Smooth muscle cell (in vitro differentiated cells): ENCODE data around the gene PRKN. TPM values are rescaled to one million over a fixed set of nuclear protein-coding genes. Genes with fewer than 3 reads are reported as not detected.

Experiments
- DNase-seq: peaks from one replicate; lab custom pipeline; 2025; ENCODE audit not compliant: unreplicated experiment; lab: John Stamatoyannopoulos, UW
- H2AFZ ChIP-seq: fragments of 200-600 bp; sonication (generic); 2 replicates; pipeline ENCODE4 v1.6.0; 2016; ENCODE audit warnings: antibody characterized with exemption, low read depth, mild to moderate bottlenecking
- H3F3A ChIP-seq: fragments of 200-600 bp; sonication (generic); 2 replicates; pipeline ENCODE4 v1.6.0; 2017; ENCODE audit warnings: antibody characterized with exemption, low read depth
- H3K27ac ChIP-seq: fragments of 200-600 bp; sonication (generic); 2 replicates; pipeline ENCODE4 v1.5.1; 2016; ENCODE audit warnings: low read depth, mild to moderate bottlenecking
- H3K27me3 ChIP-seq: fragments of 200-600 bp; sonication (generic); 2 replicates; pipeline ENCODE4 v1.6.1; 2016; ENCODE audit warnings: low read depth, mild to moderate bottlenecking
- H3K36me3 ChIP-seq: fragments of 200-600 bp; sonication (generic); 2 replicates; pipeline ENCODE4 v1.5.1; 2016; ENCODE audit warnings: low read depth
- H3K4me1 ChIP-seq: fragments of 200-600 bp; sonication (generic); 2 replicates; pipeline ENCODE4 v1.5.1; 2016; ENCODE audit warnings: low read depth
- H3K4me2 ChIP-seq: fragments of 200-600 bp; sonication (generic); 2 replicates; pipeline ENCODE4 v1.6.0; 2016; ENCODE audit warnings: mild to moderate bottlenecking
- H3K4me3 ChIP-seq: fragments of 200-600 bp; sonication (generic); 2 replicates; pipeline ENCODE4 v1.5.1; 2016; ENCODE audit warnings: mild to moderate bottlenecking
- H3K79me2 ChIP-seq: fragments of 200-600 bp; sonication (generic); 2 replicates; pipeline ENCODE4 v1.6.0; 2016; ENCODE audit warnings: low read depth, mild to moderate bottlenecking
- H3K9ac ChIP-seq: fragments of 200-600 bp; sonication (generic); 2 replicates; pipeline ENCODE4 v1.6.0; 2016; ENCODE audit warnings: low read depth
- H3K9me3 ChIP-seq: fragments of 200-600 bp; sonication (generic); replicated peaks from 2 replicates; pipeline ENCODE4 v1.5.1; 2016; ENCODE audit warnings: low read depth
- H4K20me1 ChIP-seq: fragments of 200-600 bp; sonication (generic); 2 replicates; pipeline ENCODE4 v1.6.0; 2016; ENCODE audit warnings: low read depth
- WGBS: methylation state at CpG from one replicate; pipeline ENCODE4 v1.1.7; 2016; ENCODE audit warnings: low lambda C conversion rate; 5-methylcytosine and 5-hydroxymethylcytosine counted together
- polyA plus RNA-seq: library from polyadenylated mRNA; unstranded; fragments of >200 nt; fragmentation: Nextera tagmentation; extraction: Ambion mirVana; gene quantifications from 2 replicates; pipeline ENCODE4 v1.2.1, GENCODE V29; 2016
- total RNA-seq: library from RNA; depleted of rRNA; stranded (reverse); fragments of >200 nt; gene quantifications from 2 replicates; pipeline ENCODE4 v1.2.3, GENCODE V29; 2014
- TF ChIP-seq, protein P1 (sequence below): fragments of 200-600 bp; sonication (generic); IDR thresholded peaks from 2 replicates; pipeline ENCODE4 v1.5.1; 2017; ENCODE audit warnings: borderline replicate concordance, mild to moderate bottlenecking, antibody characterized with exemption; ENCODE audit not compliant: insufficient read depth, poor library complexity, severe bottlenecking

PRKN gene
- total and polyA plus RNA-seq, 2 experiments from 2014 or later = 0.81 to 5.1 TPM

DNA sequence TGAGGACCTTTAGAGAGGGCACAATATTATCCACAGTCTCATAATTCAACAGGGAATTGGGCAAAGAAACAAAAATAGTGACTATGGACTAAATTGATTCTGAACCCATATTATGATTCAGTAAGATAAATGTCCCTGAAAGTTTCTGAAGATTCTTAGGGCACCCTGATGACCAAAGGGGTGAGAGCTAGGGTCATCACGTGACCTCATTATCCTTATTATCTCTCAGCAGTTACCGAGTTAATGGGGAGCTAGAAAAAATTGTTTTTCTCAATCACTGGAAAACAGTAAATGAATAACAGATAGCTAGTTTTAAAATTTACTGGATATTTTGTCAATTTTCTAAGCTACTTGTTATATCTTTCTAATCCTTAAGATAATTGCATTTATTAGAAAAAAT, 639.5 kb downstream of the PRKN start:
- Histone ChIP-seq H3F3A (no peaks in the 10 kb centered on the region), H3K4me1 (no peaks in the 10 kb centered on the region), H3K4me3 (no peak overlapping the region), H3K9ac (no peak overlapping the region), H3K79me2 (no peaks in the 10 kb centered on the region), H3K36me3 (no peaks in the 10 kb centered on the region), H3K4me2 (no peak overlapping the region), H2AFZ (no peak overlapping the region), H4K20me1 (no peaks in the 10 kb centered on the region), H3K27me3 (no peaks in the 10 kb centered on the region), H3K27ac (no peak overlapping the region), H3K9me3 (no peaks in the 10 kb centered on the region)
- no peak for DNase-seq
- TF ChIP-seq, protein P1, sequence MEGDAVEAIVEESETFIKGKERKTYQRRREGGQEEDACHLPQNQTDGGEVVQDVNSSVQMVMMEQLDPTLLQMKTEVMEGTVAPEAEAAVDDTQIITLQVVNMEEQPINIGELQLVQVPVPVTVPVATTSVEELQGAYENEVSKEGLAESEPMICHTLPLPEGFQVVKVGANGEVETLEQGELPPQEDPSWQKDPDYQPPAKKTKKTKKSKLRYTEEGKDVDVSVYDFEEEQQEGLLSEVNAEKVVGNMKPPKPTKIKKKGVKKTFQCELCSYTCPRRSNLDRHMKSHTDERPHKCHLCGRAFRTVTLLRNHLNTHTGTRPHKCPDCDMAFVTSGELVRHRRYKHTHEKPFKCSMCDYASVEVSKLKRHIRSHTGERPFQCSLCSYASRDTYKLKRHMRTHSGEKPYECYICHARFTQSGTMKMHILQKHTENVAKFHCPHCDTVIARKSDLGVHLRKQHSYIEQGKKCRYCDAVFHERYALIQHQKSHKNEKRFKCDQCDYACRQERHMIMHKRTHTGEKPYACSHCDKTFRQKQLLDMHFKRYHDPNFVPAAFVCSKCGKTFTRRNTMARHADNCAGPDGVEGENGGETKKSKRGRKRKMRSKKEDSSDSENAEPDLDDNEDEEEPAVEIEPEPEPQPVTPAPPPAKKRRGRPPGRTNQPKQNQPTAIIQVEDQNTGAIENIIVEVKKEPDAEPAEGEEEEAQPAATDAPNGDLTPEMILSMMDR = no peak
- WGBS = 90% methylated on average over 2 of the region's 2 CpGs

DNA sequence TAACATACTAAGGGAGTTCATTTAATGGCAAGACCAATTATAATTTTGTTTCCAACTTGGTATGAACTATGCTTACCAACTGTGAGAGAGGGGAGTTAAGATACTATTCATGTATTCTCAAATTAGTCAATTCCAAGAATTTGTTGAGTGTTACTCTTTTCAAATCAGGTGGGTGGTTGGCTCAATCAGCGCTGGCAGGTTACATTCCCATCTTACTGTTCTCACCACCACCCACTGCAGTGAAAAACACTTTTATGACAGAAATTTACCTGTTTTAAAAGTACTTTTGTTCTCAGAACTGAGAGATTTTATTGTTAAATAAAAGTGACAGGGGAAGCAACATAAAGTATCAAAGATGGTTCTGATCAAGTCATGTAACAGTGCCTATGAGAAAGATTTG, 642.0 kb downstream of the PRKN start:
- no peaks in the 10 kb centered on the region for H3F3A ChIP-seq
- no peak overlapping the region for H3K4me2 ChIP-seq
- H3K27ac ChIP-seq = no peak overlapping the region
- no peak overlapping the region for H3K9ac ChIP-seq
- DNase-seq = no peak
- no peak overlapping the region for H3K4me3 ChIP-seq
- H2AFZ ChIP-seq = no peak overlapping the region
- WGBS = 93% methylated on average over 1 of the region's 1 CpG
- no peaks in the 10 kb centered on the region for H4K20me1 ChIP-seq
- H3K9me3 ChIP-seq = no peaks in the 10 kb centered on the region
- H3K4me1 ChIP-seq = no peaks in the 10 kb centered on the region
- H3K79me2 ChIP-seq = no peaks in the 10 kb centered on the region
- no peaks in the 10 kb centered on the region for H3K27me3 ChIP-seq
- TF ChIP-seq, protein P1 = no peak
- no peaks in the 10 kb centered on the region for H3K36me3 ChIP-seq

DNA sequence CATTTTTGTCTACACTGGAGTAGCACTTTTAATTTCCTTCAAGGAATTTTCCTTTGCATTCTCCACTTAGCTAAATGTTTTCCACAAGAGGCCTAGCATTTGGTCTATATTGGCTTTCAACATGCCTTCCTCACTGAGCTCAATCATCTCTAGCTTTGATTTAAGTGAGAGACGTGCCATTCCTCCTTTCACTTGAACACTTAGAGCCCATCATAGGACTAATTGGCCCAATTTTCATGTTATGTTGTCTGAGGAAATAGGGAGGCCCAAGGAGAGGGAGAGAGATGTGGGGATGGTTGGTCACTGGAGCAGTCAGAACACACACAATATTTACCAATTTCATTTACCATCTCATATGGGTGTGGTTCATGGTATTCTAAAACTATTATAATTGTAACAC, 645.0 kb downstream of the PRKN start:
- Histone ChIP-seq H3K4me1 (no peaks in the 10 kb centered on the region), H3K9ac (no peak overlapping the region), H3K27me3 (no peaks in the 10 kb centered on the region), H2AFZ (no peak overlapping the region), H3K4me2 (no peak overlapping the region), H3K79me2 (no peaks in the 10 kb centered on the region), H3K9me3 (no peaks in the 10 kb centered on the region), H3F3A (no peaks in the 10 kb centered on the region), H4K20me1 (no peaks in the 10 kb centered on the region), H3K36me3 (no peaks in the 10 kb centered on the region), H3K4me3 (no peak overlapping the region), H3K27ac (no peak overlapping the region)
- 96% methylated on average over 1 of the region's 1 CpG for WGBS
- no peak for DNase-seq
- TF ChIP-seq, protein P1 = no peak

DNA sequence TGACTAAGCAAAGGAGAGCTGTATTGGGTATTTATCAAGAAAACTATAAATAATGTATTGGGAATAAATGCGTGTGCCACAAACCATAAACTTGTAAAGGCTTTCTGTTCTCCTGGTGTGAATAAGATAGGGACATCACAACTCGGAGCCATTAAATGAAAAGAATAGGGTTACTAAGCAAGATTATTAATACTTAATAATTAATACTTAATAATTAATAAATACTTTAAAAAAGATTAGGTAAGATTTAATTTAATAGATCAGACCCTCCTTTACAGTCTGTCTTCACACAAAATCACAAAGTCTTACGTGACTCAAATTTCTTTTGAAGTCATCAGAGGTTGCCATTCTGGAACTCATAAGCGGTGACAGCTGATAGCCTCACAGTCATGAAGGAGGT, 648.9 kb downstream of the PRKN start:
- Histone ChIP-seq H4K20me1 (no peaks in the 10 kb centered on the region), H3K9ac (no peak overlapping the region), H3K27ac (no peak overlapping the region), H3K36me3 (no peaks in the 10 kb centered on the region), H3K4me2 (no peak overlapping the region), H3K79me2 (no peaks in the 10 kb centered on the region), H3K27me3 (no peaks in the 10 kb centered on the region), H3K4me3 (no peak overlapping the region), H3K9me3 (no peaks in the 10 kb centered on the region), H3K4me1 (no peaks in the 10 kb centered on the region), H3F3A (no peaks in the 10 kb centered on the region), H2AFZ (no peak overlapping the region)
- DNase-seq = no peak
- TF ChIP-seq, protein P1 = no peak
- WGBS = 49% methylated on average over 4 of the region's 4 CpGs
